Fibroblast of lung (primary cell): Measurements from ENCODE around the gene GRIK5.

Source experiments
- CTCF ChIP-seq, 2 donors: IDR thresholded peaks in 1 of 2; conservative IDR thresholded peaks in 1 of 2; 1 replicate in 1 of 2; 2 replicates in 1 of 2; pipeline ENCODE4 v1.5.1; 2011 to 2012; ENCODE audit warnings: low read length in 2 of 2, control low read depth in 1 of 2, inconsistent platforms in 1 of 2, low read depth in 1 of 2, mild to moderate bottlenecking in 1 of 2
- EZH2 ChIP-seq: IDR thresholded peaks from 2 replicates; pipeline ENCODE4 v1.5.1; 2012; ENCODE audit warnings: low read length, control low read depth, mild to moderate bottlenecking; ENCODE audit errors: missing control alignments

GRCh38 chr19:42037649-42038048 lies 32.4 kb downstream of the GRIK5 start:
- TF ChIP-seq CTCF (conservative IDR thresholded peaks at IDR 0.05 in 1 of 2, IDR thresholded peaks at IDR 0.05 in 1 of 2; ENCODE audit: low read depth in 1 of 2, low read length in 2 of 2) (no peak), EZH2 (no peak)
